Activated T-cell treated with anti-CD3 and anti-CD28 coated beads, Interleukin-2, amount 50 U/mL, for 4 hours (primary cell): ENCODE data around the gene GCNA. TPM values are rescaled to one million over a fixed set of nuclear protein-coding genes. Genes with fewer than 3 reads are reported as not detected.

Experiments
- ATAC-seq, 2 donors: fragments of 200-7000 bp; cut with Tn5 transposase; one replicate each; pipeline ENCODE4 v1.10.0; 2021
- DNase-seq: peaks from one replicate; pipeline ENCODE4 v3.0.0-alpha.2; 2020
- H3K27me3 Mint-ChIP-seq: one replicate; pipeline ENCODE4 v1.8.0; 2021; ENCODE audit warnings: low read depth, mixed read lengths
- H3K36me3 Mint-ChIP-seq: one replicate; pipeline ENCODE4 v1.8.0; 2022; ENCODE audit warnings: mixed read lengths; ENCODE audit not compliant: insufficient read depth
- H3K4me1 Mint-ChIP-seq: one replicate; pipeline ENCODE4 v1.8.0; 2021; ENCODE audit warnings: low read depth, mixed read lengths
- H3K4me3 Mint-ChIP-seq: one replicate; pipeline ENCODE4 v1.8.0; 2021; ENCODE audit warnings: mild to moderate bottlenecking, moderate library complexity, mixed read lengths
- H3K9me3 Mint-ChIP-seq: one replicate; pipeline ENCODE4 v1.8.0; 2021; ENCODE audit warnings: mixed read lengths
- total RNA-seq, 3 donors: library from RNA; stranded (reverse); gene quantifications; one replicate each; pipeline ENCODE4 v1.2.1, GENCODE V29; 2021

GCNA gene
- total RNA-seq, 3 donors from 2014 or later, result 1.7 to 2.2 (median 2.1) TPM

DNA sequence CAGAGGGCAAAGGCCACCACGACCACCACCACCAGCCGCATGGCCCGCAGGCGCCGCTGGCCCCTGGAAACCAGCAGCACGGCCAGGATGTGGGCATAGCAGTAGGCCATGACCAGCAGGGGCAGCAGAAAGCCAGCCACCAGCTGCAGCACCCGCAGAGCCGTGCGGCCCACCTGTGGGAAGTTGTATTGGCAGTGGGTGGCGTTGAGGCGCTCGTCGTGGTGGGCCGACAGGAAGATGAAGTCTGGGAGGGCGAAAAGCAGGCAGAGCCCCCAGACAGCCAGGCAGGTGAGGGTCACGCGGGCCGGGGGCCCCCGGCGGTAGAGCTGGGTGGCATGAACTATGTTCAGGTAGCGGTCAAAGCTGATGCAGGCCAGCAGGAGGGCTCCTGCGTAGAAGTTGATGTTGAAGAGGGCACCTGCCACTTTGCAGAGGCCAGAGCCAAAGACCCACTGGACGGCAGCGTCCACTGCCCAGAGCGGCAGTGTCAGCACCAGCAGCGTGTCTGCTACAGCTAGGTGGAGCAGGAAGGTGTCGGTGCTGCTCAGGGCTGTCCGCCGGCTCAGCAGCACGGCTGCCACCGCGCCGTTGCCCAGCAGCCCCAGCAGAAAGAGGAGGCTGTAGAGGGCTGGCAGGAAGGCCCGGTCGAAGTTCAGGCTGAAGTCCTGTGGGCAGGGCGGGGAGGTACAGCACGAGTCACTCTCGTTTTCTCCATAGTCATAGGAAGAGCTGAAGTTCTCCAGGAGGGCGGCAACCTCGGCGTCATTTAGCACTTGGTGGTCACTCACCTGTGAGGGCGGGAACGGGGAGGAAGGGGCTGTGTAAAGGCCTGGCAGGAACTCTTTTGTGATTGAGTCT is 38.7 kb downstream of the GCNA start:
- Mint-ChIP-seq H3K4me1 (peaks cover 65% of the 10 kb centered on the region), H3K9me3 (no peaks in the 10 kb centered on the region), H3K4me3 (peak overlapping the region; percentile 84), H3K27me3 (no peaks in the 10 kb centered on the region), H3K36me3 (peaks cover 30% of the 10 kb centered on the region)
- ATAC-seq, result no peak
- DNase-seq, result no peak

DNA sequence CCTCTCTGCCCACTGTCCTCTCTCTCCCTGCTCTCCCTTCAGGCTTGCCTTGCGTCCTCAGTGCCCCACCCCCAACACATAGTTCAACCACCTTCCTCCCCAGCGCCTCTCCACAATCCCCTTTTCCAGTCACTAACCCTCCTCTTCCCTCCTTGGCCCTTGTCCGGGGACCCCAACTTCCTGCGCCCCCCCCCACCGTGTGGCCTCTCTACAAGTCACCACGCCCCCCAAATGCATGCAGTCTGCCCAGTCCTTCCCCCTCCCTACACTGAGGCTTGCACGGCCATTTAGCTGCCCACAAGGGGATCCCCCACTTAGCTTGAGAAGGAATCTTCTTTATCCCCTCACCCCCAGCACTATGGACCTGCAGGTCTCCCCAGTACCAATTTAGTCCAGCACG is 39.5 kb downstream of the GCNA start:
- DNase-seq (no peak), ATAC-seq (no peak)
- no peaks in the 10 kb centered on the region for H3K27me3 Mint-ChIP-seq
- peak overlapping the region; percentile 84 for H3K4me3 Mint-ChIP-seq
- peaks cover 28% of the 10 kb centered on the region for H3K36me3 Mint-ChIP-seq
- no peaks in the 10 kb centered on the region for H3K9me3 Mint-ChIP-seq
- H3K4me1 Mint-ChIP-seq, result peaks cover 73% of the 10 kb centered on the region

DNA sequence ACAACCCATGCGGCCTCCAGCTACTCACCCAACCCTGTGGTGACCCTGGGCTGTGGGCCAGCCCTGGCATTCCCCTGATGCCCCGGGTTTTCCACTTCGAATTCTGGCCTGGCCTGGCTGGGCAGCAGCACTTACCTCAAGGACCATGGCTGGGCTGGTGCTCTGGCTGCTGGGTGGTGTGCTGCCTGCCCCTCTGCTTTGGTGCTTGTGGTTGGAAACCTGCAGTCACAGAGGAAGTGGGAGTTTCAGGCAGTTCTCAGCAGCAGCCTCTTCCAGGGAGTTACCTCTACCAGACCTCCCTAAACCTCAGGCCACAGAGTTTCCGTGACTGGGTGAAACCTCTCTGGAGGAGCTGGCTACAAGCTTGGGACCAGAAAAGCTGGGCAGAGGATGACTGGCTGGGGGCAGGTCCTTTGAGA is 40.1 kb downstream of the GCNA start, which contains the start of gene CXCR3:
CXCR3 (minus strand) TSS at position 209 of the 419 bp plus-strand sequence; CDS start at position 147, 62 bp downstream.
- H3K4me3 Mint-ChIP-seq, result peak within 1 kb of the TSS; percentile 84
- peaks cover 79% of the 10 kb centered on the region for H3K4me1 Mint-ChIP-seq
- no peaks in the 10 kb centered on the region for H3K27me3 Mint-ChIP-seq
- peaks cover 22% of the 10 kb centered on the region for H3K36me3 Mint-ChIP-seq
- ATAC-seq, result peak; percentile 52 to 65
- peak; percentile 58 for DNase-seq
- no peaks in the 10 kb centered on the region for H3K9me3 Mint-ChIP-seq

DNA sequence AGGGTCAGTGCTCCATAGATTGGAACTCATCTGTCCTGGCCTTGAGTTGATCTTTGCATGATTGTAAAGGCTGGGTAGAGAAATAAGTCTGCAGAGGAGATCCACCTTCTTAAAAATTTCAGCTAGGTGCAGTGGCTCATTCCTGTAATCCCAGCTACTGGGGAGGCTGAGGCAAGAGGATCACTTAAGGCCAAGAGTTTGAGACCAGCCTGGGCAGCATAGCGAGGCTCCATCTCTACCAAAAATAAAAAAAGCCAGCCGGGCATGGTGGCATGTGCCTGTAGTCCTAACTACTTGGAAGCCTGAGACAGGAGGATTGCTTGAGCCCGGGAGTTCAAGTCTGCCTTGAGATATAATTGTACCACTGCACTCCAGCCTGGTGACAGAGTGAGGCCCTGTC is 40.5 kb downstream of the GCNA start:
- ATAC-seq (no peak), DNase-seq (no peak)
- Mint-ChIP-seq H3K4me3 (peak overlapping the region; percentile 84), H3K36me3 (peaks cover 18% of the 10 kb centered on the region), H3K9me3 (no peaks in the 10 kb centered on the region), H3K27me3 (no peaks in the 10 kb centered on the region), H3K4me1 (peaks cover 82% of the 10 kb centered on the region)

DNA sequence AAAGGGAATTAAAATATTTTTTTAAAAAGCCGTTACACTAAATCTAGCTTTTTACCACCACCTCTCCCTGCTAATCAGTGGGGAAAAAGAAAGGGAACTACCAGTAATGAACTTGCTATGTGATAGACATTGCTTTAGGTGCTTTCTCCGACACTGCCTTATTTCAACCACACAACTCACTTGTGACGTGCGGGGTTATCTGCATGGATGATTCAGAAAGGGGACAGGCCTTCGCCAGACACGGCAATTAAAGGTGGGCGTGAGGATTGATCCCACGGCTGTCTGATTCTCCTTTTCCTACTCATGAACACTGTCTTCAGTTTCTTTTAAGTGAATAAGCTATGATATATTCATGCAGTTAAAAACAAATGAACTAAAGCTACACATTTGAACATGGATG is 41.0 kb downstream of the GCNA start:
- ATAC-seq (peak; percentile 59 to 60), DNase-seq (peak; percentile 64)
- no peaks in the 10 kb centered on the region for H3K27me3 Mint-ChIP-seq
- H3K4me3 Mint-ChIP-seq, result peak overlapping the region; percentile 84
- H3K9me3 Mint-ChIP-seq, result no peaks in the 10 kb centered on the region
- peaks cover 84% of the 10 kb centered on the region for H3K4me1 Mint-ChIP-seq
- peaks cover 18% of the 10 kb centered on the region for H3K36me3 Mint-ChIP-seq

DNA sequence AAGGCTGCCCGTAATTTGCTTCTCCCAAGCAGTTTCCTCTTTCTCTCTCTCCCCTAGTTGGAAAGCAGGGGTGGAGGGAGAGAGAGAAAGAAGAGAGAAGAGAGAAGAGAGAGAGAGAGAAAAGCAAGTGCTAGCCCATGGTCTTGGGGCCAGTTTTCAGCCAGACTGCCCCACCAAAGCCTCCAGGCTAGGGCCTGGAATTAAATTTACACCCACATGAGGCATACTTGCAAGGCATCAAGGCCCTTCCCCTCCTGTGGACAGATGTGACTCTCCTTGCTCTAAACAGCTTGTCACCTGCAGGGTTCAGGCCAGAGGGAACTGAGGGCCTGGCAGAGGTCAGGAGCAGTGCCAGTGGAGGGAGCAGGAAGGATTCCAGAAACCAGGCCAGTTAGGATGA is 41.7 kb downstream of the GCNA start:
- no peak for DNase-seq
- peaks cover 82% of the 10 kb centered on the region for H3K4me1 Mint-ChIP-seq
- H3K36me3 Mint-ChIP-seq, result peaks cover 13% of the 10 kb centered on the region
- no peaks in the 10 kb centered on the region for H3K9me3 Mint-ChIP-seq
- no peak for ATAC-seq
- no peak overlapping the region for H3K4me3 Mint-ChIP-seq
- no peaks in the 10 kb centered on the region for H3K27me3 Mint-ChIP-seq

DNA sequence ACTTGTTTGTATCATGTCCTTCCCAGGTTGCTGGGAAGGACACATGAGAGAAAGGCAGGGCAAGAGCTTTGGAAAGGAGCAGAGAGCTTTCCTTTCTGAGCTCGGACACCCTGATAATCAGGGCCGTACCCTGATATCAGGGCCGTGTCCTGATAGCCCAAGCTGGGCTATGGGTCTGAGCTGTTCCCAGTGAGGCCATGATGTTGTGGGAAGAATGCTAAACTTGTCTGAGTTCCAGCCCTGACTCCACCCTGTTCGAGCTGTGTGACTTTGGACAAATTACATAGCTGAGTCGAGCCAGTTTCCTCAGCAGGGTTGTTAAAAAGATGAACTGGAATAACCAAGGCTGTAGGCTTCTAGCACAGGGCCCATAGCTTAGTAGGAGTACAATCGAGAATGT is 43.4 kb downstream of the GCNA start:
- no peaks in the 10 kb centered on the region for H3K27me3 Mint-ChIP-seq
- DNase-seq (no peak), ATAC-seq (no peak)
- no peaks in the 10 kb centered on the region for H3K9me3 Mint-ChIP-seq
- peaks cover 73% of the 10 kb centered on the region for H3K4me1 Mint-ChIP-seq
- H3K4me3 Mint-ChIP-seq, result no peak overlapping the region
- H3K36me3 Mint-ChIP-seq, result peaks cover 1% of the 10 kb centered on the region

DNA sequence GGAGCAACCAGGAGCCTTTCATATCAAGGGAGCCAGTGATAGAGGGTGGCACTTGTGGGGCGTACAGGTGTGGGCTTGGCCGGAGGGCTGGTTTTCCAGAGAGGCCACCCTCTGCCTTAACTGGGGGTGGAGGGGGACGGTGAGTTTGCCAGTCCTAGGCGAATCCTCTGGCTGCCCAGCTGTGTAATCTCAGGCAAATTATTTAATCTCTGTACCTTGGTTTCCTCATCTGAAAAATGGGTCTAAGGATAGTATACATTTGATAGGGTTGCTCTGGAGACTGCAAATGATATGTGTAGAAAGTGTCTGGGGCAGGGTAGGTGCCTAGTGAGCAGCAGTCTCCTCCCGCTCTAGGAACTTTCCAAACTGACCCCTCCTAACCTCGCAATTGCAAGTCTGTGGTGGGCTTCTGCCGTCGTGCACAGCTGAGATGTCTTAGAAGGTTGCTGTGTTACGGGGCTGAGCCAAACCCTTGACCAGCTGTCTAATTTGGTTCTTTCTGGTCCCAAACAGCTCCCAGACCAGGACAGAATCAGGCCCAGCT is 43.9 kb downstream of the GCNA start:
- Mint-ChIP-seq H3K36me3 (no peaks in the 10 kb centered on the region), H3K9me3 (no peaks in the 10 kb centered on the region), H3K27me3 (no peaks in the 10 kb centered on the region), H3K4me3 (no peak overlapping the region), H3K4me1 (peaks cover 69% of the 10 kb centered on the region)
- ATAC-seq, result no peak
- DNase-seq, result no peak

DNA sequence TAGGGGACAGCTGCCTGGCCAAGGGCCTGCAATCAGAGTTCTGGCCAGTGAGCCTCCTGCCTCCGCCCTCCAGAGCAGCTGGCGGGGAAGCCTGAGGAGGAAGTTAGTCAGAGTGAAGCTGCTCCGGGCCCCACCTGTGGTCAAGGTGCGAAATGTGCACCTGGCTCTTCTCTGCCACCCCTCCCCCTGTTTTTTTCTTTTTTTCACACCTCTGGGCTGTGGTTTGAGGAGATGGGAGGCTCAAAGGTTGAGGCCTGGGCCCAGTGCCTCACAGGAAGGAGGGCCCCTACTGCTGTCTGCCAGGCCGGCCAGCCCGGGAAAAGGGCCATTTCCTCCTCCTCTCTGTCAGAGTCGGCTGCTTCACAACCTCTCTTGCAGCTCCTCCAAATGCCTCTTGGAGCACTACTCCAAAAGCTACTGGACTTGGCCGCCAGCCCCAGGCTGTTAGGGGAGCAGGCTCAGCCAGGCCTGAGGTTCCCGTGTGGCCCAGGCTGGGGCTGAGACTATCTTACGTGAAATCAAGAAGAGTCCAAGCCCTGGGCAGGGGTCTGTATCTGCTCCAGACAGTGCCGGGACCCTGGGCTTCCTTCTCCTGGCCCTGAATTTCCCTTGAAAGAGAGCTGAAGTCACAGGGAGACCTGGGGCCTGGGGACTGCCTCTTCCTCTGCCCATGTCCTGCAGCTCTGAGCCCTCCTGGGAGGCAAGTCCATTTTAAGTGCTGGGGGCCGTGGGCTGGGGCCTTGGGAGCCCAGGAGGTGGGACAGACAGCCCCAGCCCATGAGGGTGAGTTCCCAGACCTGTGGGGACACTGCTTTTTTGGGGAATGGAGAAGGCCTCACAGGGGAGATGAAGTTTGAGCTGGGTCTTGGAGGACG is 44.6 kb downstream of the GCNA start:
- H3K36me3 Mint-ChIP-seq, result no peaks in the 10 kb centered on the region
- ATAC-seq, result peak; percentile 56 to 61
- peak overlapping the region; percentile 51 for H3K4me3 Mint-ChIP-seq
- peaks cover 64% of the 10 kb centered on the region for H3K4me1 Mint-ChIP-seq
- no peaks in the 10 kb centered on the region for H3K27me3 Mint-ChIP-seq
- DNase-seq, result peak; percentile 43
- H3K9me3 Mint-ChIP-seq, result no peaks in the 10 kb centered on the region

DNA sequence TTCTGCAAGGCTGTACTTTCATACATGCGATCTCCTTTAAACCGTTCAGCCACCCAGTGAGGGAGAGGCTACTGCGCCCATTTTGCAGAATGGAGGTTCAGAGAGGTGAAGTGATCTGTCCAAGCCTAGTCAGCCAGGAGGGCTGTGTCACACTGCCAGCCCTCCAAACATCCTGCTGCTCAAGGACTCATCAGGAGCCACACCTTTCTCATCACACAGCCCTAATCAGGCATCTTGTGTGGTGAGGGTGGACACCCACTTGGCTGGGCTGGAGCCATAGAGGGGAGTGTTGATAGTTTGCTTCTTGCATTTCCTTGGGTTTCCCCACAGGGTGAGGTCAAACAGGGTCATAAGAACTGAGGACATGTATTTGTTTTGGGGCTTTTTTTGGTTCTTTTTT is 45.5 kb downstream of the GCNA start:
- no peak for ATAC-seq
- H3K4me3 Mint-ChIP-seq, result peak overlapping the region; percentile 19
- peaks cover 55% of the 10 kb centered on the region for H3K4me1 Mint-ChIP-seq
- no peaks in the 10 kb centered on the region for H3K27me3 Mint-ChIP-seq
- H3K36me3 Mint-ChIP-seq, result no peaks in the 10 kb centered on the region
- no peaks in the 10 kb centered on the region for H3K9me3 Mint-ChIP-seq
- DNase-seq, result no peak

DNA sequence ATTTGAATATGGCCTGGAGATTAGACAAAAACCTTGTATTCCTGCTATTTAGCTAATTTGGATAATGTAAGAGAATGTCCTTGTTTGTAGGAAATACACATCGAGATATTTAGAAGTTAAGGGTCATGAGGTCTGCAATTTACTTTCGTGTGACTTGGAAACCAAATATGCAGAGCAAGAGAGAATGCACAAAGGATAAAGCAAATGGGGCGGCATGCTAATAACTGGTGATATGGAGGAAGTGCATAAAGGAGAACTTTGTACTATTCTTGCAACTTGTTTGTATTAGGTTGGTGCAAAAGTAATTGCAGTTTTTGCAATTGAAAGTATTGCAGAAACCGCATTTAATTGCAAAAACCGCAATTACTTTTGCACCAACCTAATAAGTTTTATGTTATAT is 47.2 kb downstream of the GCNA start:
- ATAC-seq, result no peak
- Mint-ChIP-seq H3K36me3 (no peaks in the 10 kb centered on the region), H3K27me3 (no peaks in the 10 kb centered on the region), H3K9me3 (no peaks in the 10 kb centered on the region), H3K4me1 (peaks cover 44% of the 10 kb centered on the region), H3K4me3 (no peak overlapping the region)
- DNase-seq, result no peak

DNA sequence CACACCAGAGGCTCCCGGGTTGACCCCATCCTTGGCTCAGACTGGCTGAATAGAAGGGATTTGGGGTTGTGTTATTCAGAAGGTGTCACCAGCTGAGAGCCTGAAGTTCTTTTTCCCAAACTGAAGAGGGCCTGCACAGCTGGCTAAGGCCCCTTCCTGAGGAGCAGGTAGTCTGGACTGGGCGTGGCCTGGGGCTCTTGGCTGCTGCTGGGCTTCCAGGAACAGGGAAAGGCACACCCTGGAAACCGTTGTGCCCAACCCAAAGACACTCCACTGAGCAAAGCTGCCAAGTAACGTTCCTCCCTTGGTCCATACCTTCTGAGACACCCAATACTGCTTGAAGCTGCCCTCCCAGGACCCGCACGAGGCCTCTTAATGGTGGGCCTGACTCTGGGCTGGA is 48.3 kb downstream of the GCNA start:
- Mint-ChIP-seq H3K4me3 (no peak overlapping the region), H3K4me1 (peaks cover 37% of the 10 kb centered on the region), H3K27me3 (no peaks in the 10 kb centered on the region), H3K9me3 (no peaks in the 10 kb centered on the region), H3K36me3 (no peaks in the 10 kb centered on the region)
- no peak for ATAC-seq
- DNase-seq, result no peak

DNA sequence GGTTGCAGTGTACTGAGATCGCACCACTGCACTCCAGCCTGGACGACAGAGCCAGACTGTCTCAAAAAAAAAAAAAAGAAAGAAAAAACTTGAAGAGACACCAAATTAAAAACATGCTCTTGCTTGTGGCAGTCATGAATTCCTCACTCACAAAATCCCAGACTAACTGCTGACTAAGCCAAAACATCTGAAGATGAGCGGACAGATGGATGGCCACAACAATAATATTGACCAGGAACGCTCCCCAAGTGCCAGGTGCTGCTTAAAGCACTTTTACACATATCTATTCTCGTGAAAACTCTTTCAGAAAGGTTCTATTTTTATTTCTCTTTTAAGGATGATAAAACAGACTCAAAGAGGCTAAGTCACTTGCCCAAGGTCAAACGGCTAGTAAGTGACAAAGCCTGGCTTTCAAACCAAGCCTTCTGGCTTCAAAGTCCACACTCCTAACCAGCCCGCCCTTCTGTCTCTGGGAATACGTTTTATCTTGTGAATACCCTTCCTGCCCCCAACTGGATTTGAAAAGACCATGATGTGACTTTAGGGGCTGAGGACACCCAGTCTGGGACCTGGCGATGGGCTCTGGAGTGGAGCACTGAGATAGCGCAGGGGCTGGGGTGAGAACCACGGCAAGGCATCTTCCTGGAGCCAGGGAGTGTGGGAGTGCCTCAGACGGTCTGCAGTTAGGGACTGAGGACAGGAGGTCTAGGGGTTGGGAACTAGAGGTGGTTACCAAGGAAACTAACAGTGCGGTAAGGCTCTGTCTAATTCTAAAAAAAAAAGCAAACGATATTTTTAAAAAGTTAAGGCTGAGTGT is 49.6 kb downstream of the GCNA start:
- no peaks in the 10 kb centered on the region for H3K9me3 Mint-ChIP-seq
- ATAC-seq, result no peak
- no peak overlapping the region for H3K4me3 Mint-ChIP-seq
- peaks cover 24% of the 10 kb centered on the region for H3K4me1 Mint-ChIP-seq
- no peaks in the 10 kb centered on the region for H3K27me3 Mint-ChIP-seq
- no peak for DNase-seq
- H3K36me3 Mint-ChIP-seq, result no peaks in the 10 kb centered on the region

DNA sequence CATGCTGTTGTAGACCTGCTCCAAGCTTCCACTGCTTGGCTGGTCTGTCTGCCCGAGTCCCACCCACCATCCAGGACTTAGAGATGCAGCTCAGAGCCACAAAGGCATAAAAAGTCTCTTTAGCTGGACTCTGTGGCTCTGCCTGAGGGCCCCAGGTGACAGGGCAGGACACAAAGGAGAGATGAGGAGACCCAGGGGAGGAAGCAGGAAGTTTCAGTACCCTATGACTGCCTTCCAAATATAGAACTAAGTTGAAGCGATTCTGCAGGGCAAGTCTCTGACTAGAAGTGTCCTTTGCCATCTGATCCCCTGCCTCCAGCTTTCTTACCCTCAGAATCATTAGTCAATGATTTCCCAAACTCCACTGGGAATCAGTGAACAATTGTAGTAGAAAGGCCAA is 51.2 kb downstream of the GCNA start:
- Mint-ChIP-seq H3K9me3 (no peaks in the 10 kb centered on the region), H3K4me3 (no peak overlapping the region), H3K4me1 (peaks cover 10% of the 10 kb centered on the region), H3K36me3 (no peaks in the 10 kb centered on the region), H3K27me3 (no peaks in the 10 kb centered on the region)
- ATAC-seq, result no peak
- DNase-seq, result no peak
